Stimulated activated naive CD4-positive, alpha-beta T cell (primary cell): ENCODE measurements around the gene DPH5.

Source experiments
- DNase-seq, 6 experiments: peaks; one replicate each; lab custom pipeline; 2025; lab: John Stamatoyannopoulos, UW

DPH5 gene

GRCh38 chr1:100941580-100942216 is 83.9 kb downstream of the DPH5 start:
- peak in 2 of 6 experiments; percentile 15 to 27 for DNase-seq

DNA sequence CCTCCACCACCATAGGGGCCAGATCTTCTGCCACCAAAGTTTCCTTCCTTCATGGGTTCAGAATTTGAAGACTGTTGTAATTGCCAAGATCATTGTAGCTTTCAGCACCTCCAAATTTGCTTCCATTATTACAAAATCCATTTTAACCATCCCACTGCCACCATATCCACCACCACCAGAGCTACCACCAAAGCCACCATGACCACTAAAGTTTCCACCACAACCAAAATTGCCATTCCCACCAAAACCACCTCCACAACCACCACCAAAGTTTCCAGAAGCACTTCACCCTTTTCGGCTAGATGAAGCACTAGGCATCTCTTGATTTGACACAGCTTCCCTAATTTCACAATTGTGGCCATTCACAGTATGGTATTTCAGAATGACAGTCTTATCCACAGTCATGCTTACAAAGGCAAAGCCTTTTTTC is 84.5 kb downstream of the DPH5 start:
- no peak for DNase-seq
